GM23248 (cell line): ENCODE results near the gene AGPAT2.

ENCODE experiments used
- EZH2 ChIP-seq: fragments of 200-600 bp; sonication (generic); IDR thresholded peaks from 2 replicates; pipeline ENCODE4 v1.6.1; 2018; ENCODE audit warnings: antibody characterized with exemption, mild to moderate bottlenecking; ENCODE audit not compliant: insufficient read depth, poor library complexity, severe bottlenecking
- EZH2phosphoT487 ChIP-seq: fragments of 200-600 bp; sonication (generic); IDR thresholded peaks from 2 replicates; pipeline ENCODE4 v1.6.1; 2018; ENCODE audit warnings: antibody characterized with exemption, moderate library complexity, mild to moderate bottlenecking, low read depth; ENCODE audit not compliant: insufficient read depth

- no peak for TF ChIP-seq EZH2
- TF ChIP-seq EZH2phosphoT487, result no peak
These were observed 1.8 kb upstream of the AGPAT2 start for GRCh38 chr9:136689108-136689460.
